ENCODE results near the gene SLC6A6. TPM values are rescaled to one million over a fixed set of nuclear protein-coding genes. Genes with fewer than 3 reads are reported as not detected.

SLC6A6 gene
- total and polyA plus RNA-seq, 2 donors (not counting 1 experiment from before 2014, with no cell fraction given), result 8.9 to 24.0 TPM

DNA sequence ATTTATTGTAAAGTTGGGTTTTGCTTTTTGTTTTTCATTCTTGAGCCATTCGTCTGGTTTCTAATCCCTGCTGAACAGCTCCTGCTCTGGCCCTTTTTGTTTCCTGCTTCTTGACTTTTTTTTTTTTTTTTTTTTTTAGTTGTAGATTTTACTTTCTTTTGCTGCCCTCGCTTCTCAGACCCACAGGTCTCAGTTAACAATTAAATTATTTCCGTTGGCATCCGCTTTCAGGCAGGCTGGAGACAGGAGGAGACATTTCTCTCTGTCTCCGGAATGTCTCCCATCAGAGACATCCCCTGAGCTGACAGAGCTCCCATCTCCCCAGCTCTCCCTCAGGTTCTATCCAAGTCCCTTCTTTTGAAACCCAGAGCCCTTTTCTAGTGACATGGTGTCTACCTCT lies 68.6 kb downstream of the SLC6A6 start:
- no peak for TF ChIP-seq EZH2 (IDR thresholded peaks at IDR 0.05; ENCODE audit: low read length, missing control alignments)
- TF ChIP-seq, protein P1, sequence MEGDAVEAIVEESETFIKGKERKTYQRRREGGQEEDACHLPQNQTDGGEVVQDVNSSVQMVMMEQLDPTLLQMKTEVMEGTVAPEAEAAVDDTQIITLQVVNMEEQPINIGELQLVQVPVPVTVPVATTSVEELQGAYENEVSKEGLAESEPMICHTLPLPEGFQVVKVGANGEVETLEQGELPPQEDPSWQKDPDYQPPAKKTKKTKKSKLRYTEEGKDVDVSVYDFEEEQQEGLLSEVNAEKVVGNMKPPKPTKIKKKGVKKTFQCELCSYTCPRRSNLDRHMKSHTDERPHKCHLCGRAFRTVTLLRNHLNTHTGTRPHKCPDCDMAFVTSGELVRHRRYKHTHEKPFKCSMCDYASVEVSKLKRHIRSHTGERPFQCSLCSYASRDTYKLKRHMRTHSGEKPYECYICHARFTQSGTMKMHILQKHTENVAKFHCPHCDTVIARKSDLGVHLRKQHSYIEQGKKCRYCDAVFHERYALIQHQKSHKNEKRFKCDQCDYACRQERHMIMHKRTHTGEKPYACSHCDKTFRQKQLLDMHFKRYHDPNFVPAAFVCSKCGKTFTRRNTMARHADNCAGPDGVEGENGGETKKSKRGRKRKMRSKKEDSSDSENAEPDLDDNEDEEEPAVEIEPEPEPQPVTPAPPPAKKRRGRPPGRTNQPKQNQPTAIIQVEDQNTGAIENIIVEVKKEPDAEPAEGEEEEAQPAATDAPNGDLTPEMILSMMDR (conservative IDR thresholded peaks at IDR 0.05 in 1 of 2, IDR thresholded peaks at IDR 0.05 in 1 of 2; ENCODE audit: low read depth in 1 of 2, low read length in 2 of 2), result no peak
- H3K4me3 ChIP-seq (replicated peaks in 1 of 4; ENCODE audit: control extremely low read depth in 1 of 4, insufficient read depth in 1 of 4, low read depth in 3 of 4, low read length in 4 of 4), result no peak overlapping the region
- H3K9me3 ChIP-seq (ENCODE audit: control insufficient read depth, insufficient read depth, low read depth, low read length), result no peaks in the 10 kb centered on the region
- H3K4me2 ChIP-seq (ENCODE audit: extremely low read depth, insufficient read depth, low read length), result no peak overlapping the region
- no peak overlapping the region for H3K27ac ChIP-seq (ENCODE audit: insufficient read depth, low read length)
- no peaks in the 10 kb centered on the region for H4K20me1 ChIP-seq (ENCODE audit: control insufficient read depth, extremely low read depth, insufficient read depth, low read length)
- H3K9ac ChIP-seq (ENCODE audit: insufficient read depth, low read length), result no peak overlapping the region
- H3K36me3 ChIP-seq (ENCODE audit: control insufficient read depth, insufficient read depth, low read length), result peaks cover 2% of the 10 kb centered on the region
- no peak overlapping the region for H2AFZ ChIP-seq (ENCODE audit: low read length)
- no peaks in the 10 kb centered on the region for H3K27me3 ChIP-seq (ENCODE audit: control insufficient read depth, insufficient read depth, low read length)
- no peaks in the 10 kb centered on the region for H3K79me2 ChIP-seq (ENCODE audit: control insufficient read depth, insufficient read depth, low read length)
- H3K4me1 ChIP-seq (ENCODE audit: control insufficient read depth, extremely low read depth, insufficient read depth, low read length), result peaks cover 15% of the 10 kb centered on the region
- DNase-seq (ENCODE audit: low read depth in 2 of 2), result no peak

DNA sequence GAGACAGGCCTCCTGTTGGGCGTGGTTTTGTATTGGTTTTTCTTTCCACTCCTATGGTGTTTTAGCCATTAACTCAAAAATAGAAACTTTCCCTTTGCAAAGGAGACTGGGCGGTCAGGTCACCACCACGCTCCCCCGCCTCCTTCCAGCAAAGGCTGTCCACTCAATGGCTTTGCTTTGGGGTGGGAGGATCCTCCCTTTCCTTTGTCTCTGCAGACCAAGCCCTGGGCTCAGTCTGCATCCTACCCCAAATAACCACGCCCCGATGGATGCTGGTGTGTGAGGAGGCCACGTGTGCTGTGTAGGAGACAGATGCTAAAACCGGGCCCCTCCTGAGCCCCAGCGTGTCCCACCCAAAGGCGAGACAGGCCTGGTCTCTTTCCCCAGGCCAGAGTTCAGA lies 69.3 kb downstream of the SLC6A6 start:
- Histone ChIP-seq H3K79me2 (ENCODE audit: control insufficient read depth, insufficient read depth, low read length) (no peaks in the 10 kb centered on the region), H3K27me3 (ENCODE audit: control insufficient read depth, insufficient read depth, low read length) (no peaks in the 10 kb centered on the region), H2AFZ (ENCODE audit: low read length) (no peak overlapping the region), H3K4me2 (ENCODE audit: extremely low read depth, insufficient read depth, low read length) (no peak overlapping the region), H3K9ac (ENCODE audit: insufficient read depth, low read length) (no peak overlapping the region), H3K9me3 (ENCODE audit: control insufficient read depth, insufficient read depth, low read depth, low read length) (no peaks in the 10 kb centered on the region), H3K36me3 (ENCODE audit: control insufficient read depth, insufficient read depth, low read length) (no peaks in the 10 kb centered on the region), H3K27ac (ENCODE audit: insufficient read depth, low read length) (peak overlapping the region; percentile 8), H3K4me3 (replicated peaks in 1 of 4; ENCODE audit: control extremely low read depth in 1 of 4, insufficient read depth in 1 of 4, low read depth in 3 of 4, low read length in 4 of 4) (no peak overlapping the region), H4K20me1 (ENCODE audit: control insufficient read depth, extremely low read depth, insufficient read depth, low read length) (no peaks in the 10 kb centered on the region), H3K4me1 (ENCODE audit: control insufficient read depth, extremely low read depth, insufficient read depth, low read length) (peaks cover 15% of the 10 kb centered on the region)
- TF ChIP-seq EZH2 (IDR thresholded peaks at IDR 0.05; ENCODE audit: low read length, missing control alignments), result no peak
- TF ChIP-seq, protein P1 (conservative IDR thresholded peaks at IDR 0.05 in 1 of 2, IDR thresholded peaks at IDR 0.05 in 1 of 2; ENCODE audit: low read depth in 1 of 2, low read length in 2 of 2), result no peak
- DNase-seq (ENCODE audit: low read depth in 2 of 2), result no peak

DNA sequence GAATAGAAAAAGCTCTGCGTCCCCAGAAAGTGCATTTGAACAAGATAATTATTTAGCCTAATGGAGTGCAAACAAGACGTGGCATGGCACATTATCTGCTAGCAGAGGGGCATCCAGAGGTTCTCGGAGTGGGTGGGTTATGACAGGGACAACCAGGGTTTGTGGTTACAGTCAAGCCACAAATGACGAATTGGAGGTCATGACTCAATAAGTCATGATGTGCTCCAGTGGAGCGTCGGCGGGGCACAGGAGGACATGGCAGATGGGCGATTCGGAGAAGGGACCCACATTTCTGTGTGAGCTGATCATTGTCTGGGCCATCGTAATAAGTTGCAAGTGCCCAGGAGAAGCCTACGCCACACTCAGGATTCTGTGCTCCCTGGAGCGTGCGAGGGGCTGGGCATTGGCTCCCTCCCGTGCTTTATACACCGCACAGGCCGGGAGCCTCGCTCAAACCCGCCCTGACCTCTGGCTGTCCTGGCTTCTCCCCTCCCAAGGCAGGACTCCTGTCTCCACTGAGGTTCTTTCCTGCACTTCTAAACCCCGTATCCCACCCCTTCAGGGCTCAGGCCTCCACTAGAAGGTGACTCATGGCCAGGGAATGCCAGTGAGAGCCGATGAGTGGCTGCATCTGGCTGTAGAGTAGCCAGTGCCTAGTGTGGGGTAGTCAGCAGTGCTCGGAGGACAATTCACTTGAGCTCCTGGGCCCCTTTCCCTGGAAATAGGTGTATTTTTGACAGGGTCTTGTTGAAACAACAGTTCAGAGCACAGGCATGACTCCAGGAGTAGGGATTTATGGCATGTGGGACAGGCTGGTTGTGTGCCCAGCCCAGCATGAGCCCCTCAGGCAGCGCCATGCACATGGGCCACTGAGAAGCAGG lies 70.3 kb downstream of the SLC6A6 start:
- no peaks in the 10 kb centered on the region for H4K20me1 ChIP-seq (ENCODE audit: control insufficient read depth, extremely low read depth, insufficient read depth, low read length)
- no peak for TF ChIP-seq EZH2 (IDR thresholded peaks at IDR 0.05; ENCODE audit: low read length, missing control alignments)
- TF ChIP-seq, protein P1 (conservative IDR thresholded peaks at IDR 0.05 in 1 of 2, IDR thresholded peaks at IDR 0.05 in 1 of 2; ENCODE audit: low read depth in 1 of 2, low read length in 2 of 2), result no peak
- peak overlapping the region; percentile 46 for H3K4me2 ChIP-seq (ENCODE audit: extremely low read depth, insufficient read depth, low read length)
- no peak overlapping the region for H2AFZ ChIP-seq (ENCODE audit: low read length)
- H3K4me3 ChIP-seq (replicated peaks in 1 of 4; ENCODE audit: control extremely low read depth in 1 of 4, insufficient read depth in 1 of 4, low read depth in 3 of 4, low read length in 4 of 4), result no peak overlapping the region
- H3K4me1 ChIP-seq (ENCODE audit: control insufficient read depth, extremely low read depth, insufficient read depth, low read length), result peaks cover 15% of the 10 kb centered on the region
- no peaks in the 10 kb centered on the region for H3K79me2 ChIP-seq (ENCODE audit: control insufficient read depth, insufficient read depth, low read length)
- no peaks in the 10 kb centered on the region for H3K27me3 ChIP-seq (ENCODE audit: control insufficient read depth, insufficient read depth, low read length)
- no peak overlapping the region for H3K9ac ChIP-seq (ENCODE audit: insufficient read depth, low read length)
- H3K27ac ChIP-seq (ENCODE audit: insufficient read depth, low read length), result peak overlapping the region; percentile 26
- peaks cover 2% of the 10 kb centered on the region for H3K36me3 ChIP-seq (ENCODE audit: control insufficient read depth, insufficient read depth, low read length)
- peak; percentile 88 to 95 for DNase-seq (ENCODE audit: low read depth in 2 of 2)
- no peaks in the 10 kb centered on the region for H3K9me3 ChIP-seq (ENCODE audit: control insufficient read depth, insufficient read depth, low read depth, low read length)
